DMS153 treated with DMSO at 0.1 percent for 48 hours (cell line): ENCODE measurements around the gene ZNF574.

Experiments used
- DNase-seq: peaks from one replicate; lab custom pipeline; 2025; ENCODE audit not compliant: unreplicated experiment; lab: John Stamatoyannopoulos, UW

ZNF574 gene

GRCh38 chr19:42057846-42058245 lies 18.1 kb upstream of the ZNF574 start:
- DNase-seq, result no peak

GRCh38 chr19:42059196-42059595 lies 16.8 kb upstream of the ZNF574 start:
- DNase-seq, result no peak

- DNase-seq, result no peak
Measured at GRCh38 chr19:42060117-42060516, 15.8 kb upstream of the ZNF574 start.

- DNase-seq, result no peak
Measured at GRCh38 chr19:42062381-42062780, 13.6 kb upstream of the ZNF574 start.

GRCh38 chr19:42064432-42064831 lies 11.5 kb upstream of the ZNF574 start:
- no peak for DNase-seq

GRCh38 chr19:42065051-42065450 lies 10.9 kb upstream of the ZNF574 start:
- no peak for DNase-seq

- no peak for DNase-seq
Measured at GRCh38 chr19:42065511-42065910, 10.5 kb upstream of the ZNF574 start.

- peak; percentile 43 for DNase-seq
Measured at GRCh38 chr19:42066075-42066754, 9.8 kb upstream of the ZNF574 start.

GRCh38 chr19:42067315-42067888 lies 8.6 kb upstream of the ZNF574 start:
- no peak for DNase-seq

GRCh38 chr19:42068361-42068755 lies 7.6 kb upstream of the ZNF574 start:
- DNase-seq, result no peak

GRCh38 chr19:42068756-42069571 lies 7.0 kb upstream of the ZNF574 start:
- no peak for DNase-seq

GRCh38 chr19:42069619-42070351 lies 6.2 kb upstream of the ZNF574 start, which contains the start of gene GRIK5:
Gene GRIK5, minus strand, starts transcription at chr19:42070206. Its CDS starts 4,436 bp downstream, at chr19:42065770.
- no peak for DNase-seq

- no peak for DNase-seq
Measured at GRCh38 chr19:42071247-42071646, 4.7 kb upstream of the ZNF574 start.

- DNase-seq, result no peak
Measured at GRCh38 chr19:42074513-42075363, 1.2 kb upstream of the ZNF574 start.

GRCh38 chr19:42075364-42075615 lies 676 bp upstream of the ZNF574 start:
- peak; percentile 67 for DNase-seq

- DNase-seq, result no peak
Measured at GRCh38 chr19:42076380-42076944, 496 bp downstream of the ZNF574 start.

GRCh38 chr19:42078058-42078457 lies 2.1 kb downstream of the ZNF574 start:
- DNase-seq, result no peak

GRCh38 chr19:42078538-42079275 lies 2.7 kb downstream of the ZNF574 start:
- no peak for DNase-seq

GRCh38 chr19:42079276-42079669 lies 3.3 kb downstream of the ZNF574 start:
- DNase-seq, result no peak
